GM23248 (cell line): ENCODE data around the gene PPP2R5C. TPM values are rescaled to one million over a fixed set of nuclear protein-coding genes. Genes with fewer than 3 reads are reported as not detected.
A peak's percentile ranks its signal among the peaks of the same experiment; 100 is the strongest.

ENCODE experiments used
- DNase-seq: peaks from one replicate; pipeline ENCODE4 v3.0.0-alpha.2; 2015
- H2AFZ ChIP-seq: fragments of 200-600 bp; sonication (generic); 2 replicates; pipeline ENCODE4 v1.6.1; 2016; ENCODE audit warnings: antibody characterized with exemption
- H3F3A ChIP-seq: fragments of 200-600 bp; sonication (generic); 2 replicates; pipeline ENCODE4 v1.6.1; 2016; ENCODE audit warnings: mild to moderate bottlenecking, antibody characterized with exemption, mixed run types; ENCODE audit not compliant: insufficient read depth
- H3K27ac ChIP-seq: fragments of 200-600 bp; sonication (generic); 2 replicates; pipeline ENCODE4 v1.5.1; 2016; ENCODE audit warnings: mild to moderate bottlenecking
- H3K27me3 ChIP-seq: fragments of 200-600 bp; sonication (generic); replicated peaks from 2 replicates; pipeline ENCODE4 v1.6.1; 2016; ENCODE audit warnings: mild to moderate bottlenecking; ENCODE audit not compliant: insufficient read depth
- H3K36me3 ChIP-seq: fragments of 200-600 bp; sonication (generic); 2 replicates; pipeline ENCODE4 v1.6.1; 2016; ENCODE audit warnings: low read depth, mild to moderate bottlenecking
- H3K4me1 ChIP-seq: fragments of 200-600 bp; sonication (generic); 2 replicates; pipeline ENCODE4 v1.6.1; 2016; ENCODE audit warnings: mild to moderate bottlenecking; ENCODE audit not compliant: insufficient read depth
- H3K4me2 ChIP-seq: fragments of 200-600 bp; sonication (generic); one replicate; pipeline ENCODE4 v1.6.1; 2016; ENCODE audit warnings: mild to moderate bottlenecking; ENCODE audit not compliant: unreplicated experiment
- H3K4me3 ChIP-seq: fragments of 200-600 bp; sonication (generic); 2 replicates; pipeline ENCODE4 v1.5.1; 2016; ENCODE audit warnings: mild to moderate bottlenecking
- H3K79me2 ChIP-seq: fragments of 200-600 bp; sonication (generic); 2 replicates; pipeline ENCODE4 v1.6.1; 2016; ENCODE audit warnings: mild to moderate bottlenecking; ENCODE audit not compliant: insufficient read depth
- H3K9ac ChIP-seq: fragments of 200-600 bp; sonication (generic); 2 replicates; pipeline ENCODE4 v1.6.1; 2016; ENCODE audit warnings: mild to moderate bottlenecking
- H3K9me2 ChIP-seq: fragments of 200-600 bp; sonication (generic); 2 replicates; pipeline ENCODE4 v1.6.1; 2016; ENCODE audit warnings: mixed run types, mild to moderate bottlenecking, moderate library complexity; ENCODE audit not compliant: insufficient read depth
- H3K9me3 ChIP-seq: fragments of 200-600 bp; sonication (generic); one replicate; pipeline ENCODE4 v1.6.1; 2017; ENCODE audit warnings: low read depth
- H4K20me1 ChIP-seq: fragments of 200-600 bp; sonication (generic); 2 replicates; pipeline ENCODE4 v1.6.0; 2016; ENCODE audit not compliant: insufficient read depth
- EZH2 ChIP-seq: fragments of 200-600 bp; sonication (generic); IDR thresholded peaks from 2 replicates; pipeline ENCODE4 v1.6.1; 2018; ENCODE audit warnings: antibody characterized with exemption, mild to moderate bottlenecking; ENCODE audit not compliant: insufficient read depth, poor library complexity, severe bottlenecking
- EZH2phosphoT487 ChIP-seq: fragments of 200-600 bp; sonication (generic); IDR thresholded peaks from 2 replicates; pipeline ENCODE4 v1.6.1; 2018; ENCODE audit warnings: antibody characterized with exemption, moderate library complexity, mild to moderate bottlenecking, low read depth; ENCODE audit not compliant: insufficient read depth
- WGBS, 2 experiments: methylation state at CpG; one replicate each; pipeline ENCODE4 v1.1.6; 2015 to 2017; ENCODE audit warnings: low lambda C conversion rate in 2 of 2, low coverage in 1 of 2; ENCODE audit errors: missing lambda C conversion rate in 2 of 2; 5-methylcytosine and 5-hydroxymethylcytosine counted together
- in situ Hi-C: fragments of 300-500 bp; cut with MboI; formaldehyde crosslinking; loops from 2 replicates; pipeline ENCODE4 v1.15.0; 2020
- polyA plus RNA-seq: library from polyadenylated mRNA; unstranded; fragments of >200 nt; fragmentation: Nextera tagmentation; extraction: Ambion mirVana; gene quantifications from 2 replicates; pipeline ENCODE4 v1.2.1, GENCODE V29; 2016
- total RNA-seq: library from RNA; depleted of rRNA; stranded (reverse); fragments of >200 nt; shearing (Covaris generic); gene quantifications from 2 replicates; pipeline ENCODE4 v1.2.3, GENCODE V29; 2014

Gene PPP2R5C
- total and polyA plus RNA-seq, 2 experiments from 2014 or later: 76.3 to 77.9 TPM

DNA sequence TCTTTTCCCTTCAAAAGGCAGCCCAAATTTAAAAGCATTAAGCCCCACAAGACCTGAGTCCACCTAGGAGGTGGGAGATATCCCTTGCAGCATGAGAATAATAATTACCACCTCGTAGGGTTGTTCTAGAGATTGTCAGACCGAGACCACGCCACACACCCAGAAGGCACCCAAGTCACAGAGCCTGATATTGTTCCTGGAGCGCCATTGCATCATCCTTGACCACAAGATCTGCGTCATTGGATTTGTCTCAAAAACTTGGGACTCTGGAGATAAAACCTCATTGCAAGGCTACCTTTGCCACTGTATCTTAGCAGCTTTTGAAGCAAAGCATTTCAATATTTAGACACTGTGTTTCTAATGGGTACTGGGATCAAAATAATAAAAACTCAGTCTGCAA, 29.4 kb upstream of the PPP2R5C start:
- WGBS, 2 experiments: 68 to 71% methylated on average over 5 of the region's 5 CpGs
- peak; percentile 20 for DNase-seq

DNA sequence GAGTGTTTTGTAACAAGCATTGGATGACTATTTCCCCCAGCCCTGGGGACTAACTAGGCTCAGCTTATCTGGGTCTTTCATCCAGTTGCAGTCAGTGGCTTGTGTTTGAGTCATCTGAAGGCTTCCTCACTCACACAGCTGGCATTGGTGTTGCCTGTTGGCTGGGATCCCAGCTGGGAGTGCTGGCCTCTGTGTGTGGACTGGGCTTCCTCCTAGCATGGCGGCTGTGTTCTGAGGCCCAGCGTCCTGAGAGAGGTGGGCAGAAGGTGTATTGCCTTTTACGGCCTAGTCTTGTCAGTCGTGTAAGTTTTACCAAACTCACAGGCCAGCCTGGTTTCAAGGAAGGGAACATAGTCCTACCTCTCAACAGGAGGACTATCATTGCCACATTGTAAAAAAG, 28.3 kb upstream of the PPP2R5C start:
- H3K4me2 ChIP-seq: no peak overlapping the region
- H3K9ac ChIP-seq: no peak overlapping the region
- peaks cover 12% of the 10 kb centered on the region for H3K4me1 ChIP-seq
- H3K27ac ChIP-seq: no peak overlapping the region
- peak; percentile 63 for DNase-seq
- 93 to 95% methylated on average over 4 of the region's 4 CpGs for WGBS, 2 experiments
- no peaks in the 10 kb centered on the region for H3K9me2 ChIP-seq
- H3K27me3 ChIP-seq: peaks cover 8% of the 10 kb centered on the region
- no peak overlapping the region for H3K4me3 ChIP-seq
- in situ Hi-C loops: no loop called here
- no peak overlapping the region for H2AFZ ChIP-seq
- no peaks in the 10 kb centered on the region for H3K36me3 ChIP-seq
- TF ChIP-seq EZH2phosphoT487 (no peak), EZH2 (no peak)
- H3K9me3 ChIP-seq: no peaks in the 10 kb centered on the region
- no peaks in the 10 kb centered on the region for H4K20me1 ChIP-seq
- no peaks in the 10 kb centered on the region for H3K79me2 ChIP-seq
- H3F3A ChIP-seq: no peaks in the 10 kb centered on the region

More for the DNA sequence above, 29.4 kb upstream of the PPP2R5C start:
- Histone ChIP-seq H3K36me3 (no peaks in the 10 kb centered on the region), H3K27ac (no peak overlapping the region), H3K4me2 (no peak overlapping the region), H2AFZ (no peak overlapping the region), H3K4me1 (peaks cover 12% of the 10 kb centered on the region), H3K79me2 (no peaks in the 10 kb centered on the region), H3K9me3 (no peaks in the 10 kb centered on the region), H3K4me3 (no peak overlapping the region), H3K9me2 (no peaks in the 10 kb centered on the region), H3K9ac (no peak overlapping the region), H3F3A (no peaks in the 10 kb centered on the region), H4K20me1 (no peaks in the 10 kb centered on the region), H3K27me3 (no peaks in the 10 kb centered on the region; the same call in none of the 2 replicates)
- in situ Hi-C loops: no loop called here
- TF ChIP-seq EZH2: no peak
- TF ChIP-seq EZH2phosphoT487: no peak

DNA sequence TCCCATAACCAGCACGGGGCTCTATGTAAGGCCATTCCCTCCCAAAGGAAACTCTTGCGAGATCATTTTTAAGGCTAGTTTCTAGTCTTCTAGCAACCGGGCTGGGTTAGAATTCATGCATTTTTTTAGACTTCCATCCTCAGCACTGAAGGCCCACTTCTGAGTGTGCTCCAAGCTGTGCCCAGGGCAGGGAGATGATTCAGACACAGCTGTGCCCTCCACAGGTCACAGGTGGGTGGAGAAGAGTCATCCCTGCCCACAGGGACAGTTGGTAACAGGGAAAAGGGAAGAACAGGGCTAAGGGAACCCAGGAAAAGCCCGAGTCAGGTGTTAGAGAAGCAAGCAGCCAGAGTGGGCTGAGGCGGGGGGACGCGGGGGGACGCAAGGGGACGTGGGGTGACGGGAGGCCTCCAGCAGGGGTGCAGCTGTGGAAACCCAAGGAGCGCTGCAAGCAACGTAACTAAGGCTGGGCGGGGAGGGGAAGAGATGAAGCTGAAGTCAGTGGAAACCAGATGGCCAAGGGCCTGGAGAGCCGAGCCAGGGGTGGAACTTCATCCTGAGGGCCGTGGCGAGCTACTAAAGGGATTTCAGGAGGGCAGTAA, 27.2 kb upstream of the PPP2R5C start:
- TF ChIP-seq EZH2: no peak
- TF ChIP-seq EZH2phosphoT487: no peak
- Histone ChIP-seq H3K36me3 (no peaks in the 10 kb centered on the region), H3K4me2 (no peak overlapping the region), H3K27me3 (peaks cover 8% of the 10 kb centered on the region), H3K9ac (no peak overlapping the region), H3K4me1 (peaks cover 12% of the 10 kb centered on the region), H2AFZ (no peak overlapping the region), H3F3A (no peaks in the 10 kb centered on the region), H3K9me3 (no peaks in the 10 kb centered on the region), H3K9me2 (no peaks in the 10 kb centered on the region), H3K27ac (no peak overlapping the region), H3K4me3 (no peak overlapping the region), H3K79me2 (no peaks in the 10 kb centered on the region), H4K20me1 (no peaks in the 10 kb centered on the region)
- in situ Hi-C loops: no loop called here
- 49 to 54% methylated on average over 10 to 16 of the region's 16 CpGs for WGBS, 2 experiments
- DNase-seq: no peak

- Histone ChIP-seq H3K4me2 (no peak overlapping the region), H3K9ac (no peak overlapping the region), H3K27ac (no peak overlapping the region), H3K9me3 (no peaks in the 10 kb centered on the region), H3K4me3 (no peak overlapping the region), H4K20me1 (no peaks in the 10 kb centered on the region), H3K4me1 (peaks cover 12% of the 10 kb centered on the region), H3K36me3 (no peaks in the 10 kb centered on the region), H2AFZ (no peak overlapping the region), H3K79me2 (no peaks in the 10 kb centered on the region), H3K27me3 (peaks cover 8% of the 10 kb centered on the region), H3K9me2 (no peaks in the 10 kb centered on the region), H3F3A (no peaks in the 10 kb centered on the region)
- DNase-seq: no peak
- TF ChIP-seq EZH2phosphoT487 (no peak), EZH2 (no peak)
- 75 to 79% methylated on average over 7 of the region's 7 CpGs for WGBS, 2 experiments
- in situ Hi-C loops: no loop called here
Measured at GRCh38 chr14:101735453-101735852, 26.1 kb upstream of the PPP2R5C start.
